H7 (cell line): ENCODE data around the gene SLN. TPM values are rescaled to one million over a fixed set of nuclear protein-coding genes. Genes with fewer than 3 reads are reported as not detected.

Experiments used
- total RNA-seq: library from RNA; depleted of rRNA; stranded (reverse); fragments of >200 nt; shearing (Covaris generic); gene quantifications from 2 replicates; pipeline ENCODE4 v1.2.3, GENCODE V29; 2014; rRNA removed

Gene SLN
- total RNA-seq, 1 experiment from 2014 or later = not detected

Other genes starting within 250 kb of the SLN start
- 5.3 and 7.0 TPM in 2 replicates for gene ALKBH8, start 146.3 kb downstream of the SLN start, total RNA-seq
- gene ELMOD1, start 120.9 kb downstream of the SLN start, total RNA-seq = 0.07 and 0.15 TPM in 2 replicates
- gene SLC35F2, start 146.7 kb upstream of the SLN start, total RNA-seq = 28.3 and 34.9 TPM in 2 replicates
- gene RAB39A, start 216.4 kb upstream of the SLN start, total RNA-seq = 5.2 and 7.2 TPM in 2 replicates